Suprapubic skin (tissue), 4 donors: ENCODE data around the gene PHLDB3. TPM values are rescaled to one million over a fixed set of nuclear protein-coding genes. Genes with fewer than 3 reads are reported as not detected.
"Not testable (repeated sequence)": the region's sequence is repeated elsewhere in the genome, so short reads cannot be mapped to it uniquely, and the experiment has no call there.

Experiments used
- DNase-seq, 2 donors: peaks; one replicate each; pipeline ENCODE4 v3.0.0-alpha.2; 2019; ENCODE audit warnings: low spot score in 2 of 2
- H3K27ac ChIP-seq: fragments of 200-600 bp; sonication (generic); one replicate; pipeline ENCODE4 v1.5.1; 2019
- H3K27me3 ChIP-seq: fragments of 200-600 bp; sonication (generic); one replicate; pipeline ENCODE4 v1.5.1; 2019
- H3K36me3 ChIP-seq: fragments of 200-600 bp; sonication (generic); one replicate; pipeline ENCODE4 v1.5.1; 2019
- H3K4me1 ChIP-seq: fragments of 200-600 bp; sonication (generic); one replicate; pipeline ENCODE4 v1.5.1; 2019
- H3K4me3 ChIP-seq: fragments of 200-600 bp; sonication (generic); one replicate; pipeline ENCODE4 v1.5.1; 2019; ENCODE audit warnings: mild to moderate bottlenecking
- H3K9me3 ChIP-seq: fragments of 200-600 bp; sonication (generic); one replicate; pipeline ENCODE4 v1.5.1; 2019
- EP300 ChIP-seq: sonication (generic); formaldehyde crosslinking; IDR thresholded peaks from one replicate; pipeline ENCODE4 v1.6.1; 2017; ENCODE audit warnings: antibody characterized with exemption
- POLR2A ChIP-seq, 2 donors: fragments of 450-650 bp; IDR thresholded peaks; one replicate each; pipeline ENCODE4 v1.6.1; 2017; ENCODE audit warnings: antibody characterized with exemption in 2 of 2, mild to moderate bottlenecking in 2 of 2, moderate library complexity in 2 of 2
- POLR2AphosphoS5 ChIP-seq, 3 donors: sonication (generic); formaldehyde crosslinking; IDR thresholded peaks; one replicate each; pipeline ENCODE4 v1.6.1; 2017; ENCODE audit warnings: antibody characterized with exemption in 3 of 3
- WGBS: methylation state at CpG from one replicate; pipeline ENCODE4 v1.1.5; 2018; 5-methylcytosine and 5-hydroxymethylcytosine counted together
- total RNA-seq, 4 donors: library from RNA; depleted of rRNA; stranded (reverse); fragments of >200 nt; gene quantifications; one replicate each; pipeline ENCODE4 v1.1.0, GENCODE V29; 2016
- TF ChIP-seq, protein P1 (sequence below), 2 donors: fragments of 200-600 bp in 1 of 2; fragments of 450-650 bp in 1 of 2; sonication (generic) in 1 of 2; IDR thresholded peaks; one replicate each; pipeline ENCODE4 v1.5.1; 2016 to 2019; ENCODE audit warnings: antibody characterized with exemption in 2 of 2, mild to moderate bottlenecking in 1 of 2, moderate library complexity in 1 of 2

The PHLDB3 gene
- total RNA-seq, 4 donors from 2014 or later = 63.2 to 110 (median 72.2) TPM

DNA sequence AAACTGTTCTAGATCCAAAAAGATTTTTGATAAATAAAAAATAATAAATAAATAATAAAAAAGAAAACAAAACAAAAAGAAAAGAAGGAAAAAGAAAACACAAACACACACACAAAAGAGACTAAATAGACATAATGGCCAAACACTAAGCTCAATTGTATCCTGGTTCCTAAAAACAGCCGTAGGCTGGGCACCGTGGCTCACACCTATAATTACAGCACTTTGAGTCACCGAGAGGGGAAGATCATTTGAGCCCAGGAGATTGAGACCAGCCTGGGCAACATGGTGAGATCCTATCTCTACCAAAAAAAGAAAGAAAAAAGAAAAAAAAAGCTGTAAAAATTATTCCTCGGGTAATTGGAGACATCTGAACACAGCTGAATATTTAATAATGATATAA is 13.5 kb upstream of the PHLDB3 start:
- no peak for DNase-seq
- TF ChIP-seq, protein P1, sequence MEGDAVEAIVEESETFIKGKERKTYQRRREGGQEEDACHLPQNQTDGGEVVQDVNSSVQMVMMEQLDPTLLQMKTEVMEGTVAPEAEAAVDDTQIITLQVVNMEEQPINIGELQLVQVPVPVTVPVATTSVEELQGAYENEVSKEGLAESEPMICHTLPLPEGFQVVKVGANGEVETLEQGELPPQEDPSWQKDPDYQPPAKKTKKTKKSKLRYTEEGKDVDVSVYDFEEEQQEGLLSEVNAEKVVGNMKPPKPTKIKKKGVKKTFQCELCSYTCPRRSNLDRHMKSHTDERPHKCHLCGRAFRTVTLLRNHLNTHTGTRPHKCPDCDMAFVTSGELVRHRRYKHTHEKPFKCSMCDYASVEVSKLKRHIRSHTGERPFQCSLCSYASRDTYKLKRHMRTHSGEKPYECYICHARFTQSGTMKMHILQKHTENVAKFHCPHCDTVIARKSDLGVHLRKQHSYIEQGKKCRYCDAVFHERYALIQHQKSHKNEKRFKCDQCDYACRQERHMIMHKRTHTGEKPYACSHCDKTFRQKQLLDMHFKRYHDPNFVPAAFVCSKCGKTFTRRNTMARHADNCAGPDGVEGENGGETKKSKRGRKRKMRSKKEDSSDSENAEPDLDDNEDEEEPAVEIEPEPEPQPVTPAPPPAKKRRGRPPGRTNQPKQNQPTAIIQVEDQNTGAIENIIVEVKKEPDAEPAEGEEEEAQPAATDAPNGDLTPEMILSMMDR (IDR thresholded peaks at IDR 0.05) = no peak
- no peak for TF ChIP-seq POLR2A (IDR thresholded peaks at IDR 0.05)
- no peak for TF ChIP-seq POLR2AphosphoS5 (IDR thresholded peaks at IDR 0.05)
- no peak for TF ChIP-seq EP300
- H3K4me3 ChIP-seq = no peak overlapping the region
- 49% methylated on average over 4 of the region's 4 CpGs for WGBS
- peaks cover 2% of the 10 kb centered on the region for H3K36me3 ChIP-seq
- no peaks in the 10 kb centered on the region for H3K9me3 ChIP-seq
- no peaks in the 10 kb centered on the region for H3K27me3 ChIP-seq
- peaks cover 10% of the 10 kb centered on the region for H3K4me1 ChIP-seq
- no peak overlapping the region for H3K27ac ChIP-seq

GRCh38 chr19:43512399-43512798 is 7.9 kb upstream of the PHLDB3 start:
- H3K27me3 ChIP-seq, DNase-seq, H3K27ac ChIP-seq, H3K4me3 ChIP-seq, H3K4me1 ChIP-seq, H3K9me3 ChIP-seq: not testable (repeated sequence)
- peaks cover 22% of the 10 kb centered on the region for H3K36me3 ChIP-seq

- H3K27me3 ChIP-seq = no peaks in the 10 kb centered on the region
- DNase-seq = no peak
- TF ChIP-seq, protein P1 (IDR thresholded peaks at IDR 0.05) = no peak
- TF ChIP-seq POLR2AphosphoS5 (IDR thresholded peaks at IDR 0.05) = no peak
- TF ChIP-seq POLR2A (IDR thresholded peaks at IDR 0.05) = no peak
- TF ChIP-seq EP300 = no peak
- no peaks in the 10 kb centered on the region for H3K9me3 ChIP-seq
- H3K27ac ChIP-seq = no peak overlapping the region
- H3K36me3 ChIP-seq = peaks cover 22% of the 10 kb centered on the region
- no peaks in the 10 kb centered on the region for H3K4me1 ChIP-seq
- WGBS = 94% methylated on average over 5 of the region's 5 CpGs
- no peak overlapping the region for H3K4me3 ChIP-seq
Observed at GRCh38 chr19:43511324-43511723, 6.8 kb upstream of the PHLDB3 start.

DNA sequence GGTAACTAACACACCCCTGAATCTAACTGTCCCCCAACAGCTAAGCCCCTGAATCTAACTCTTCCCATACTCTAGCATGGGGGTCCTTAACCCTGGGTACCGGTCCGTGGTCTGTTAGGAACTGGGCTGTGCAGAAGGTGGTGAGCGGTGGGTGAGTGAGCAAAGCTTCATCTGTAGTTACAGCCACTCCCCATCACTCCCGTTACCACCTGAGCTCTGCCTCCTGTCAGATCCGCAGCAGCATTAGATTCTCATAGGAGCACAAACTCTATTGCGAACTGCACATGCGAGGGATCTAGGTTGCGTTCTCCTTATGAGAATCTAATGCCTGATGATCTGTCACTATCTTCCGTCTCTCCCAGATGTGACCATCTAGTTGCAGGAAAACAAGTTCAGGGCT is 6.2 kb upstream of the PHLDB3 start:
- Histone ChIP-seq H3K27me3 (no peaks in the 10 kb centered on the region), H3K36me3 (peaks cover 22% of the 10 kb centered on the region), H3K4me3 (no peak overlapping the region), H3K27ac (no peak overlapping the region), H3K9me3 (no peaks in the 10 kb centered on the region), H3K4me1 (no peaks in the 10 kb centered on the region)
- no peak for DNase-seq
- TF ChIP-seq POLR2AphosphoS5 (IDR thresholded peaks at IDR 0.05) (no peak), POLR2A (IDR thresholded peaks at IDR 0.05) (no peak), EP300 (no peak)
- TF ChIP-seq, protein P1 (IDR thresholded peaks at IDR 0.05) = no peak
- 91% methylated on average over 9 of the region's 9 CpGs for WGBS

DNA sequence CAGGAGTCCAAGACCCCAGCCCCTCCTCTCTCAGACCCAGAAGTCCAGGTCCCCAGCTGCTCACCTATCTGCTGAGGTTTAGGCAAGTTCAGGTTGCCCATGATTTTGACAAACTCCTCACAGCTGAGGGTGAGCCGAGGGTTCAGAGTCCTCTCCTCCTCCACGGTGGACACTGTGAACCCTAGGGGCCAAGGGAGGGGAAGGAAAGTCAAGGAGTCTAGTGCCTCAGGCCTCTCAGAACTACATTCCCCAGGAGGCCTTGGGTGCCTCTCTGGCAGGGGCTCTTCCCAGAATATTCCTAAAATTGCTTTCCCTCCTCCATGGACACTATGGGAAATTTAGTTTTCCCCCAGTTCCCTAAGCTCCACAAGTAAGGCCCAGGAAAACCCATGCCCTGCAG is 3.3 kb upstream of the PHLDB3 start:
- Histone ChIP-seq H3K4me1 (peaks cover 16% of the 10 kb centered on the region), H3K9me3 (no peaks in the 10 kb centered on the region), H3K4me3 (no peak overlapping the region), H3K36me3 (peaks cover 19% of the 10 kb centered on the region), H3K27ac (no peak overlapping the region), H3K27me3 (no peaks in the 10 kb centered on the region)
- WGBS = 93% methylated on average over 2 of the region's 2 CpGs
- no peak for TF ChIP-seq EP300
- TF ChIP-seq POLR2AphosphoS5 (IDR thresholded peaks at IDR 0.05) = no peak
- no peak for TF ChIP-seq POLR2A (IDR thresholded peaks at IDR 0.05)
- TF ChIP-seq, protein P1 (IDR thresholded peaks at IDR 0.05) = no peak
- DNase-seq = no peak

- no peak overlapping the region for H3K4me3 ChIP-seq
- WGBS = 90% methylated on average over 5 of the region's 5 CpGs
- TF ChIP-seq EP300 (no peak), POLR2A (IDR thresholded peaks at IDR 0.05) (no peak), POLR2AphosphoS5 (IDR thresholded peaks at IDR 0.05) (no peak)
- TF ChIP-seq, protein P1 (IDR thresholded peaks at IDR 0.05) = no peak
- no peaks in the 10 kb centered on the region for H3K9me3 ChIP-seq
- no peak overlapping the region for H3K27ac ChIP-seq
- no peaks in the 10 kb centered on the region for H3K27me3 ChIP-seq
- H3K4me1 ChIP-seq = peaks cover 28% of the 10 kb centered on the region
- peaks cover 22% of the 10 kb centered on the region for H3K36me3 ChIP-seq
- no peak for DNase-seq
Observed at GRCh38 chr19:43506629-43507028, 2.1 kb upstream of the PHLDB3 start.
